Calu3 (cell line): ENCODE results near the gene LRBA. TPM values are rescaled to one million over a fixed set of nuclear protein-coding genes. Genes with fewer than 3 reads are reported as not detected.
A peak's percentile ranks its signal among the peaks of the same experiment; 100 is the strongest.

Experiments used
- BruUV-seq: library from RNA; stranded (reverse); fragments of 400-500 nt; replicated peaks from 2 replicates; lab custom pipeline; 2021; lab: Mats Ljungman, UMichigan
- CTCF ChIA-PET: fragments of 300-600 bp; sonication (Branson Sonifier 250); formaldehyde crosslinking; loops from one replicate; lab custom pipeline; 2022; ENCODE audit warnings: antibody characterized with exemption; lab: Charles Lee
- DNase-seq: peaks from one replicate; pipeline ENCODE4 v3.0.0; 2022
- H3K27ac Mint-ChIP-seq: one replicate; pipeline ENCODE4 v1.8.0; 2022; ENCODE audit warnings: mixed read lengths; ENCODE audit not compliant: unreplicated experiment
- H3K27me3 Mint-ChIP-seq: one replicate; pipeline ENCODE4 v1.8.0; 2022; ENCODE audit warnings: mixed read lengths; ENCODE audit not compliant: unreplicated experiment
- H3K36me3 Mint-ChIP-seq: one replicate; pipeline ENCODE4 v1.8.0; 2022; ENCODE audit warnings: mild to moderate bottlenecking, moderate library complexity, mixed read lengths; ENCODE audit not compliant: insufficient read depth, unreplicated experiment
- H3K4me1 Mint-ChIP-seq: one replicate; pipeline ENCODE4 v1.8.0; 2022; ENCODE audit warnings: mild to moderate bottlenecking, low read depth, mixed read lengths; ENCODE audit not compliant: unreplicated experiment
- H3K4me3 Mint-ChIP-seq: one replicate; pipeline ENCODE4 v1.8.0; 2022; ENCODE audit warnings: mild to moderate bottlenecking, low read depth, moderate library complexity, mixed read lengths; ENCODE audit not compliant: unreplicated experiment
- H3K9me3 Mint-ChIP-seq: one replicate; pipeline ENCODE4 v1.8.0; 2022; ENCODE audit warnings: low read depth, mixed read lengths; ENCODE audit not compliant: unreplicated experiment
- intact Hi-C: fragments of 100-400 bp; cut with micrococcal nuclease; formaldehyde crosslinking; loops from one replicate; pipeline ENCODE4 v1.10.0; 2022; ENCODE audit not compliant: unreplicated experiment
- total RNA-seq: library from RNA; stranded (reverse); gene quantifications from 2 replicates; pipeline ENCODE4 v1.2.3, GENCODE V29; 2022
- TF ChIP-seq, protein P1 (sequence below): fragments of 200-600 bp; IDR thresholded peaks from one replicate; pipeline ENCODE4 v1.8.0; 2022; ENCODE audit warnings: antibody characterized with exemption; ENCODE audit not compliant: unreplicated experiment

LRBA gene
- total RNA-seq, 1 experiment from 2014 or later, result 49.0 TPM

GRCh38 chr4:151013944-151014343, 1.1 kb downstream of the LRBA start:
- no peaks in the 10 kb centered on the region for H3K27me3 Mint-ChIP-seq
- no TSS peak for BruUV-seq
- no peak for DNase-seq
- H3K27ac Mint-ChIP-seq, result peak overlapping the region; percentile 82
- CTCF ChIA-PET, result no interaction called here
- intact Hi-C loops, result loop anchor here (2.0 kb wide), 1 partner anchor 87 kb away; no protein-coding TSS in a partner anchor
- peaks cover 44% of the 10 kb centered on the region for H3K36me3 Mint-ChIP-seq
- TF ChIP-seq, protein P1, sequence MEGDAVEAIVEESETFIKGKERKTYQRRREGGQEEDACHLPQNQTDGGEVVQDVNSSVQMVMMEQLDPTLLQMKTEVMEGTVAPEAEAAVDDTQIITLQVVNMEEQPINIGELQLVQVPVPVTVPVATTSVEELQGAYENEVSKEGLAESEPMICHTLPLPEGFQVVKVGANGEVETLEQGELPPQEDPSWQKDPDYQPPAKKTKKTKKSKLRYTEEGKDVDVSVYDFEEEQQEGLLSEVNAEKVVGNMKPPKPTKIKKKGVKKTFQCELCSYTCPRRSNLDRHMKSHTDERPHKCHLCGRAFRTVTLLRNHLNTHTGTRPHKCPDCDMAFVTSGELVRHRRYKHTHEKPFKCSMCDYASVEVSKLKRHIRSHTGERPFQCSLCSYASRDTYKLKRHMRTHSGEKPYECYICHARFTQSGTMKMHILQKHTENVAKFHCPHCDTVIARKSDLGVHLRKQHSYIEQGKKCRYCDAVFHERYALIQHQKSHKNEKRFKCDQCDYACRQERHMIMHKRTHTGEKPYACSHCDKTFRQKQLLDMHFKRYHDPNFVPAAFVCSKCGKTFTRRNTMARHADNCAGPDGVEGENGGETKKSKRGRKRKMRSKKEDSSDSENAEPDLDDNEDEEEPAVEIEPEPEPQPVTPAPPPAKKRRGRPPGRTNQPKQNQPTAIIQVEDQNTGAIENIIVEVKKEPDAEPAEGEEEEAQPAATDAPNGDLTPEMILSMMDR, result no peak
- no peaks in the 10 kb centered on the region for H3K4me1 Mint-ChIP-seq
- H3K4me3 Mint-ChIP-seq, result peak overlapping the region; percentile 85
- no peaks in the 10 kb centered on the region for H3K9me3 Mint-ChIP-seq

- Mint-ChIP-seq H3K9me3 (no peaks in the 10 kb centered on the region), H3K4me1 (no peaks in the 10 kb centered on the region), H3K4me3 (peak overlapping the region; percentile 85), H3K36me3 (peaks cover 44% of the 10 kb centered on the region), H3K27ac (no peak overlapping the region), H3K27me3 (no peaks in the 10 kb centered on the region)
- no peak for DNase-seq
- no TSS peak for BruUV-seq
- intact Hi-C loops, result no loop called here
- TF ChIP-seq, protein P1, result no peak
- CTCF ChIA-PET, result interaction anchor here (0.6 kb wide), 1 partner anchor 829 kb away, joined by 3 read pairs; no protein-coding TSS in a partner anchor
These were observed 1.6 kb downstream of the LRBA start for GRCh38 chr4:151013491-151013890.

DNA sequence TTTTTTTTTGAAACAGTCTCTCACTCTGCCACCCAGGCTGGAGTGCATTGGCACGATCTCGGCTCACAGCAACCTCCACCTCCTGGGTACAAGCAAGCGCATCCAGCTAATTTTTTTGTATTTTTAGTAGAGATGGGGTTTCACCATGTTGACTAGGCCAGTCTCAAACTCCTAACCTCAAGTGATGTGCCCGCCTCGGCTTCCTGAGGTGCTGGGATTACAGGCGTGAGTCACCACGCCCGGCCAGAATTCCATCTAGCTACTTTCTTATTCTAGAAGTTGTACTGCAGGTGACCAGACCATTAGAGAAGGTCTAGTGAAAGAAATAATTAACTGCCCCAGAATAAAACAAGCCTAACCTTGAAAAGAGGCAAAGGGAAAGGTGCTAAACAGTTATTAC, 2.3 kb downstream of the LRBA start:
- TF ChIP-seq, protein P1, result no peak
- DNase-seq, result peak; percentile 28
- peaks cover 44% of the 10 kb centered on the region for H3K36me3 Mint-ChIP-seq
- H3K4me3 Mint-ChIP-seq, result peak overlapping the region; percentile 85
- intact Hi-C loops, result no loop called here
- H3K4me1 Mint-ChIP-seq, result no peaks in the 10 kb centered on the region
- no TSS peak for BruUV-seq
- CTCF ChIA-PET, result interaction anchor here (0.6 kb wide), 1 partner anchor 829 kb away, joined by 3 read pairs; no protein-coding TSS in a partner anchor
- no peaks in the 10 kb centered on the region for H3K27me3 Mint-ChIP-seq
- no peaks in the 10 kb centered on the region for H3K9me3 Mint-ChIP-seq
- peak overlapping the region; percentile 76 for H3K27ac Mint-ChIP-seq

GRCh38 chr4:151012376-151012775, 2.7 kb downstream of the LRBA start:
- Mint-ChIP-seq H3K4me3 (peak overlapping the region; percentile 85), H3K27me3 (no peaks in the 10 kb centered on the region), H3K9me3 (no peaks in the 10 kb centered on the region), H3K36me3 (peaks cover 44% of the 10 kb centered on the region), H3K4me1 (no peaks in the 10 kb centered on the region), H3K27ac (no peak overlapping the region)
- intact Hi-C loops, result no loop called here
- no TSS peak for BruUV-seq
- no peak for DNase-seq
- TF ChIP-seq, protein P1, result no peak
- CTCF ChIA-PET, result interaction anchor here (1.1 kb wide), 1 partner anchor 35 kb away, joined by 5 read pairs; no protein-coding TSS in a partner anchor
